HG02884 (cell line): ENCODE measurements around the gene OVAAL.

ENCODE experiments used
- ATAC-seq: cut with Tn5 transposase; IDR thresholded peaks from one replicate; pipeline ENCODE4 v1.9.1; 2021; ENCODE audit warnings: mild to moderate bottlenecking, moderate library complexity; ENCODE audit not compliant: unreplicated experiment

The OVAAL gene

GRCh38 chr1:180603223-180603849, 44.6 kb downstream of the OVAAL start:
- no peak for ATAC-seq

GRCh38 chr1:180603850-180604226, 45.1 kb downstream of the OVAAL start:
- ATAC-seq = no peak

GRCh38 chr1:180606155-180606554, 47.4 kb downstream of the OVAAL start:
- ATAC-seq = no peak

- ATAC-seq = no peak
These were observed 51.1 kb downstream of the OVAAL start for GRCh38 chr1:180609643-180610555.

GRCh38 chr1:180610556-180611015, 51.8 kb downstream of the OVAAL start:
- no peak for ATAC-seq

- ATAC-seq = no peak
These were observed 52.5 kb downstream of the OVAAL start for GRCh38 chr1:180611016-180611930.

- no peak for ATAC-seq
These were observed 53.9 kb downstream of the OVAAL start for GRCh38 chr1:180612632-180613031.

- no peak for ATAC-seq
These were observed 56.0 kb downstream of the OVAAL start for GRCh38 chr1:180614730-180615129.

GRCh38 chr1:180615493-180616290, 56.9 kb downstream of the OVAAL start:
- ATAC-seq = no peak
